SK-N-MC (cell line): ENCODE measurements around the gene ZNG1B.
"Not testable (repeated sequence)": the region's sequence is repeated elsewhere in the genome, so short reads cannot be mapped to it uniquely, and the experiment has no call there.

Experiments used
- EZH2 ChIP-seq: fragments of 200-600 bp; sonication (generic); IDR thresholded peaks from one replicate; pipeline ENCODE4 v1.6.1; 2017; ENCODE audit warnings: antibody characterized with exemption
- POLR2AphosphoS5 ChIP-seq: IDR thresholded peaks from 2 replicates; pipeline ENCODE4 v1.6.1; 2012; ENCODE audit warnings: mild to moderate bottlenecking, low read depth, low read length, borderline replicate concordance

DNA sequence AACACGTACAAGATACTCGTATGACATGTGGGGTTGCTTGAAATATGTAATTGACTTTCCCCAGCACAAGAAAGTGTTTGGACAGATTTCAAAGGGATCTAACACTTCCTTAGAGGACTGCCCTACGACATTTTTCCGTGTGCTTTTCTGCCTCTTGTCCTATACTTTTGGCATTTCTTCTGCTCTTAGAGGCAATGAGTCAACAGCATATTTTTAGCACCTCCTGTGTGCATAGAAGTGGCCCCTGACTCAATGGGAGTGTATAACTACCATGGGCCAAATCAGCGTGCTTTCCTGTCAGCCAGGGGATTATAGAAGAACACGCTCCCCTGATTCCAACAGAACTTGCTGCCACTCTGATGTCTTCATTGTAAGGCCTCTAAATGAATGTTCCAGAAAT, 99.1 kb downstream of the ZNG1B start:
- TF ChIP-seq EZH2, POLR2AphosphoS5: not testable (repeated sequence)
